SU-DHL-6 (cell line): ENCODE data around the gene KLHL29.

Source experiments
- CTCF ChIP-seq: fragments of 200-600 bp; sonication (generic); IDR thresholded peaks from one replicate; pipeline ENCODE4 v1.5.1; 2017; ENCODE audit warnings: antibody characterized with exemption, mild to moderate bottlenecking, low read length, moderate library complexity; ENCODE audit not compliant: insufficient read depth, poor library complexity, severe bottlenecking
- EZH2phosphoT487 ChIP-seq: fragments of 200-600 bp; sonication (generic), shearing (Covaris generic); conservative IDR thresholded peaks from 2 replicates; pipeline ENCODE4 v1.6.1; 2018; ENCODE audit warnings: mild to moderate bottlenecking, antibody characterized with exemption, low read length, moderate library complexity, mixed read lengths

GRCh38 chr2:23503097-23503496 lies 118.1 kb downstream of the KLHL29 start:
- TF ChIP-seq CTCF (no peak), EZH2phosphoT487 (no peak)
